HepG2 (cell line): Measurements from ENCODE around the gene HSPA13. TPM values are rescaled to one million over a fixed set of nuclear protein-coding genes. Genes with fewer than 3 reads are reported as not detected.

Source experiments
- ATF4 ChIP-seq, 2 experiments: fragments of 450-650 bp in 1 of 2; sonication (generic) in 1 of 2; formaldehyde crosslinking; IDR thresholded peaks; 2 replicates each; pipeline versions ENCODE4 v1.5.0 to v1.8.0; 2020 to 2022; ENCODE audit warnings: mild to moderate bottlenecking in 1 of 2, missing genetic modification reagents in 1 of 2
- IRF1 ChIP-seq: sonication (generic); formaldehyde crosslinking; IDR thresholded peaks from 2 replicates; pipeline ENCODE4 v1.4.0; 2020; ENCODE audit warnings: low read depth, mild to moderate bottlenecking, missing genetic modification reagents
- ISL2 ChIP-seq: sonication (generic); formaldehyde crosslinking; IDR thresholded peaks from 2 replicates; pipeline ENCODE4 v1.5.0; 2020; ENCODE audit warnings: missing genetic modification reagents
- MYC ChIP-seq: sonication (generic); formaldehyde crosslinking; IDR thresholded peaks from 2 replicates; pipeline ENCODE4 v1.9.0; 2021; ENCODE audit warnings: missing genetic modification reagents, borderline replicate concordance
- PAWR ChIP-seq: sonication (generic); formaldehyde crosslinking; IDR thresholded peaks from 2 replicates; pipeline ENCODE4 v1.4.0; 2020; ENCODE audit warnings: missing genetic modification reagents, mild to moderate bottlenecking, borderline replicate concordance
- PHF21A ChIP-seq: sonication (generic); formaldehyde crosslinking; IDR thresholded peaks from 2 replicates; pipeline ENCODE4 v1.5.0; 2020; ENCODE audit warnings: mild to moderate bottlenecking, missing genetic modification reagents
- STAT6 ChIP-seq: sonication (generic); formaldehyde crosslinking; IDR thresholded peaks from 2 replicates; pipeline ENCODE4 v1.4.0; 2020; ENCODE audit warnings: missing genetic modification reagents, mild to moderate bottlenecking, borderline replicate concordance
- ZBTB40 ChIP-seq, 2 experiments: fragments of 450-650 bp in 1 of 2; sonication (generic) in 1 of 2; formaldehyde crosslinking in 1 of 2; IDR thresholded peaks; 2 replicates each; pipeline versions ENCODE4 v1.6.1 to v1.8.0; 2016 to 2022; ENCODE audit warnings: antibody characterized with exemption in 1 of 2, mild to moderate bottlenecking in 1 of 2, missing genetic modification reagents in 1 of 2
- ZNF451 ChIP-seq: sonication (generic); formaldehyde crosslinking; IDR thresholded peaks from 2 replicates; pipeline ENCODE4 v1.5.0; 2020; ENCODE audit warnings: mild to moderate bottlenecking, missing genetic modification reagents
- ZNF776 ChIP-seq: sonication (generic); formaldehyde crosslinking; IDR thresholded peaks from 2 replicates; pipeline ENCODE4 v1.4.0; 2020; ENCODE audit warnings: mild to moderate bottlenecking, missing genetic modification reagents
- polyA plus RNA-seq, 8 experiments: library from polyadenylated mRNA; depleted of rRNA in 3 of 8; stranded (reverse) in 7 of 8; unstranded in 1 of 8; fragments of >200 nt; fragmentation: Illumina TruSeq in 4 of 8; extraction: Trizol in 4 of 8; gene quantifications; 2 replicates each; pipeline versions ENCODE4 v1.2.1 to v1.2.3, GENCODE V29; 2011 to 2016; ENCODE audit warnings: low read depth in 4 of 8, missing spikeins in 1 of 8, mixed read lengths in 1 of 8; ENCODE audit not compliant: insufficient read depth in 1 of 8
- total RNA-seq, 5 experiments: library from RNA; depleted of rRNA; stranded (reverse); fragments of >200 nt; fragmentation: Illumina TruSeq; extraction: Trizol; gene quantifications; 2 replicates each; pipeline ENCODE4 v1.2.3, GENCODE V29; 2016; ENCODE audit warnings: low read depth in 1 of 5

The HSPA13 gene
- total and polyA plus RNA-seq, 2 of the 13 experiments (the other 11 are each of a cell fraction or from before 2014, with no cell fraction given): 21.2 to 28.4 TPM

GRCh38 chr21:14382835-14383595, at the start of gene HSPA13 (continued):
- no peak for TF ChIP-seq ZNF776 (CRISPR knock-in tag)
- no peak for TF ChIP-seq IRF1 (CRISPR knock-in tag)
- peak in 1 of 2 experiments; percentile 31; a peak in 2 of 4 replicates for TF ChIP-seq ATF4 (CRISPR knock-in tag; IDR thresholded peaks at IDR 0.05)
- TF ChIP-seq ZNF451 (CRISPR knock-in tag): no peak
- TF ChIP-seq STAT6 (CRISPR knock-in tag): no peak
- no peak for TF ChIP-seq PAWR
- TF ChIP-seq ZBTB40 (IDR thresholded peaks at IDR 0.05): no peak
- no peak; the same call in 1 of the 2 replicates for TF ChIP-seq ZBTB40 (CRISPR knock-in tag; IDR thresholded peaks at IDR 0.05)
- TF ChIP-seq MYC (CRISPR knock-in tag): no peak; the same call in 1 of the 2 replicates
- 0 out of 2 replicates have a peak, but pooled peaks have one; percentile 45 for TF ChIP-seq ISL2 (CRISPR knock-in tag)
- peak; percentile 75; the same call in 1 of the 2 replicates for TF ChIP-seq PHF21A (CRISPR knock-in tag)
